ENCODE measurements around the gene SLF2.

The SLF2 gene

DNA sequence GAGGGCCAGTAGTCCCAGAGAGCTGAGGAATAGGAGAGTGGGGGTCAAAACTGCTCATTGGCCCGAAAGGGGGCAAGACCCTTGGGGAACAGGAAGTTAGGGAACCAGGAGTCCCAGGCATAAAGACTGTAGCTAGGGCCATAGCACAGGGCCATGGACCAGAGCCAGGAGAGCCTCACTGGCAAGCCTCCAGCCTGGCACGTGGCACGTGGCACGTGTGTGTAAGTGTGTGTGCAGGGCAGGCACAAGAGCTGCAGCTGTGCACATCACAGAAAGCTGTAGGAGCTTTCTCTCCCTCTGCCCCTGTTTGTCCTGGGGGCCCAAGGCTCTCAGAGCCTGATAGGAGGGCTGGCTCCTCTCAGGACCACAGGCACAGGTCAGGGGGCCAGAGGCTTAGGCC, 47.8 kb upstream of the SLF2 start:
- Histone ChIP-seq H3K36me3 (ENCODE audit: insufficient read depth) (no peaks in the 10 kb centered on the region), H2AFZ (ENCODE audit: low read depth) (no peak overlapping the region), H3K27me3 (ENCODE audit: insufficient read depth, low read depth) (no peaks in the 10 kb centered on the region), H4K20me1 (ENCODE audit: insufficient read depth) (no peaks in the 10 kb centered on the region), H3K9ac (no peak overlapping the region), H3K4me3 (IDR thresholded peaks at IDR 0.05; ENCODE audit: insufficient read depth, low read depth, low read length) (no peak overlapping the region), H3K4me2 (no peak overlapping the region), H3K27ac (no peak overlapping the region), H3K4me1 (ENCODE audit: low read depth, poor library complexity, severe bottlenecking) (no peaks in the 10 kb centered on the region), H3K79me2 (ENCODE audit: insufficient read depth, low read depth) (no peaks in the 10 kb centered on the region)
- TF ChIP-seq, protein P1, sequence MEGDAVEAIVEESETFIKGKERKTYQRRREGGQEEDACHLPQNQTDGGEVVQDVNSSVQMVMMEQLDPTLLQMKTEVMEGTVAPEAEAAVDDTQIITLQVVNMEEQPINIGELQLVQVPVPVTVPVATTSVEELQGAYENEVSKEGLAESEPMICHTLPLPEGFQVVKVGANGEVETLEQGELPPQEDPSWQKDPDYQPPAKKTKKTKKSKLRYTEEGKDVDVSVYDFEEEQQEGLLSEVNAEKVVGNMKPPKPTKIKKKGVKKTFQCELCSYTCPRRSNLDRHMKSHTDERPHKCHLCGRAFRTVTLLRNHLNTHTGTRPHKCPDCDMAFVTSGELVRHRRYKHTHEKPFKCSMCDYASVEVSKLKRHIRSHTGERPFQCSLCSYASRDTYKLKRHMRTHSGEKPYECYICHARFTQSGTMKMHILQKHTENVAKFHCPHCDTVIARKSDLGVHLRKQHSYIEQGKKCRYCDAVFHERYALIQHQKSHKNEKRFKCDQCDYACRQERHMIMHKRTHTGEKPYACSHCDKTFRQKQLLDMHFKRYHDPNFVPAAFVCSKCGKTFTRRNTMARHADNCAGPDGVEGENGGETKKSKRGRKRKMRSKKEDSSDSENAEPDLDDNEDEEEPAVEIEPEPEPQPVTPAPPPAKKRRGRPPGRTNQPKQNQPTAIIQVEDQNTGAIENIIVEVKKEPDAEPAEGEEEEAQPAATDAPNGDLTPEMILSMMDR (conservative IDR thresholded peaks at IDR 0.05; ENCODE audit: low read depth, low read length), result no peak

- no peaks in the 10 kb centered on the region for H3K79me2 ChIP-seq (ENCODE audit: insufficient read depth, low read depth)
- no peak overlapping the region for H3K4me3 ChIP-seq (IDR thresholded peaks at IDR 0.05; ENCODE audit: insufficient read depth, low read depth, low read length)
- no peak overlapping the region for H3K9ac ChIP-seq
- H2AFZ ChIP-seq (ENCODE audit: low read depth), result no peak overlapping the region
- H3K27me3 ChIP-seq (ENCODE audit: insufficient read depth, low read depth), result no peaks in the 10 kb centered on the region
- H3K4me2 ChIP-seq, result no peak overlapping the region
- no peaks in the 10 kb centered on the region for H3K4me1 ChIP-seq (ENCODE audit: low read depth, poor library complexity, severe bottlenecking)
- TF ChIP-seq, protein P1 (conservative IDR thresholded peaks at IDR 0.05; ENCODE audit: low read depth, low read length), result no peak
- no peaks in the 10 kb centered on the region for H3K36me3 ChIP-seq (ENCODE audit: insufficient read depth)
- no peaks in the 10 kb centered on the region for H4K20me1 ChIP-seq (ENCODE audit: insufficient read depth)
- no peak overlapping the region for H3K27ac ChIP-seq
Observed at GRCh38 chr10:100866010-100866409, 46.8 kb upstream of the SLF2 start.

GRCh38 chr10:100866575-100867098, 46.1 kb upstream of the SLF2 start:
- Histone ChIP-seq H3K36me3 (ENCODE audit: insufficient read depth) (no peaks in the 10 kb centered on the region), H2AFZ (ENCODE audit: low read depth) (no peak overlapping the region), H3K27me3 (ENCODE audit: insufficient read depth, low read depth) (no peaks in the 10 kb centered on the region), H4K20me1 (ENCODE audit: insufficient read depth) (no peaks in the 10 kb centered on the region), H3K27ac (no peak overlapping the region), H3K4me3 (IDR thresholded peaks at IDR 0.05; ENCODE audit: insufficient read depth, low read depth, low read length) (no peak overlapping the region), H3K4me1 (ENCODE audit: low read depth, poor library complexity, severe bottlenecking) (no peaks in the 10 kb centered on the region), H3K79me2 (ENCODE audit: insufficient read depth, low read depth) (no peaks in the 10 kb centered on the region), H3K9ac (no peak overlapping the region), H3K4me2 (no peak overlapping the region)
- TF ChIP-seq, protein P1 (conservative IDR thresholded peaks at IDR 0.05; ENCODE audit: low read depth, low read length), result no peak

GRCh38 chr10:100867261-100867963, 45.4 kb upstream of the SLF2 start:
- Histone ChIP-seq H3K79me2 (ENCODE audit: insufficient read depth, low read depth) (no peaks in the 10 kb centered on the region), H2AFZ (ENCODE audit: low read depth) (no peak overlapping the region), H3K27ac (no peak overlapping the region), H3K9ac (no peak overlapping the region), H3K4me2 (no peak overlapping the region), H4K20me1 (ENCODE audit: insufficient read depth) (no peaks in the 10 kb centered on the region), H3K4me3 (IDR thresholded peaks at IDR 0.05; ENCODE audit: insufficient read depth, low read depth, low read length) (no peak overlapping the region), H3K4me1 (ENCODE audit: low read depth, poor library complexity, severe bottlenecking) (no peaks in the 10 kb centered on the region), H3K36me3 (ENCODE audit: insufficient read depth) (no peaks in the 10 kb centered on the region), H3K27me3 (ENCODE audit: insufficient read depth, low read depth) (no peaks in the 10 kb centered on the region)
- TF ChIP-seq, protein P1 (conservative IDR thresholded peaks at IDR 0.05; ENCODE audit: low read depth, low read length), result no peak
